ENCODE data around the gene OR6F1.

OR6F1 gene

GRCh38 chr1:247681288-247681897 lies 35.1 kb downstream of the OR6F1 start:
- TF ChIP-seq EZH2phosphoT487 (IDR thresholded peaks at IDR 0.05; ENCODE audit: borderline replicate concordance), result no peak
- TF ChIP-seq CTCF (conservative IDR thresholded peaks at IDR 0.05; ENCODE audit: low read length), result peak; percentile 98
- Histone ChIP-seq H3K9me3 (ENCODE audit: insufficient read depth, low read depth, low read length) (no peaks in the 10 kb centered on the region), H3K27me3 (ENCODE audit: insufficient read depth, low read length, poor library complexity, severe bottlenecking) (peaks cover 9% of the 10 kb centered on the region), H2AFZ (ENCODE audit: low read length) (no peak overlapping the region), H3F3A (ENCODE audit: low read depth) (no peaks in the 10 kb centered on the region), H4K20me1 (ENCODE audit: insufficient read depth, low read length, poor library complexity, severe bottlenecking) (no peaks in the 10 kb centered on the region), H3K4me1 (ENCODE audit: insufficient read depth, low read length, poor library complexity, severe bottlenecking) (no peaks in the 10 kb centered on the region), H3K36me3 (ENCODE audit: insufficient read depth, low read length) (no peaks in the 10 kb centered on the region), H3K9me2 (replicated peaks; ENCODE audit: low read depth, low read length) (no peaks in the 10 kb centered on the region), H3K79me2 (ENCODE audit: insufficient read depth, low read length) (no peaks in the 10 kb centered on the region), H3K9ac (ENCODE audit: low read depth, low read length, poor library complexity, severe bottlenecking) (no peak overlapping the region), H3K4me2 (ENCODE audit: low read depth, low read length, poor library complexity, severe bottlenecking) (no peak overlapping the region), H3K4me3 (ENCODE audit: low read length, poor library complexity, severe bottlenecking) (no peak overlapping the region)

DNA sequence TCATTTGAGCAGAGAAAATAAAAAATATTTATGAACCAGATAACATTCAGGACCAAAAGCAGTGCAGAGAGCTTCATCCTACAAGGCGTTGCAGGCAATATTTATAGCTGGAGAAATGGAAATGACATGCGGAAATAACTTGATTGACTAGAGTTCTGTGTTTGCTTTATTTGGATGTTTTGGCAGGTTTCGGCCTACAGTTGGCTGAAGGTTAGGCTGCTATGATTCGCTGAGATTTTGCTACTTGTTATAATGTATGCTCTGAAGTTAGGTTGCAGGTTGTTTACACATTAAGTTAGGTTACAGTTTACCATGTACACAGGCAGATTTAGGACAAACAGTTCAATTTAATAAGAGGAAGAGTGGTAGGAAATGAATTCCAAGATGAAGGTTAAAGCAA lies 36.3 kb downstream of the OR6F1 start:
- H3K4me1 ChIP-seq (ENCODE audit: insufficient read depth, low read length, poor library complexity, severe bottlenecking), result no peaks in the 10 kb centered on the region
- no peaks in the 10 kb centered on the region for H3K9me3 ChIP-seq (ENCODE audit: insufficient read depth, low read depth, low read length)
- no peak overlapping the region for H2AFZ ChIP-seq (ENCODE audit: low read length)
- no peaks in the 10 kb centered on the region for H3F3A ChIP-seq (ENCODE audit: low read depth)
- no peaks in the 10 kb centered on the region for H3K9me2 ChIP-seq (replicated peaks; ENCODE audit: low read depth, low read length)
- H3K36me3 ChIP-seq (ENCODE audit: insufficient read depth, low read length), result no peaks in the 10 kb centered on the region
- H3K9ac ChIP-seq (ENCODE audit: low read depth, low read length, poor library complexity, severe bottlenecking), result no peak overlapping the region
- TF ChIP-seq CTCF (conservative IDR thresholded peaks at IDR 0.05; ENCODE audit: low read length), result no peak
- no peak for TF ChIP-seq EZH2phosphoT487 (IDR thresholded peaks at IDR 0.05; ENCODE audit: borderline replicate concordance)
- H3K4me3 ChIP-seq (ENCODE audit: low read length, poor library complexity, severe bottlenecking), result no peak overlapping the region
- H4K20me1 ChIP-seq (ENCODE audit: insufficient read depth, low read length, poor library complexity, severe bottlenecking), result no peaks in the 10 kb centered on the region
- no peaks in the 10 kb centered on the region for H3K27me3 ChIP-seq (ENCODE audit: insufficient read depth, low read length, poor library complexity, severe bottlenecking)
- H3K4me2 ChIP-seq (ENCODE audit: low read depth, low read length, poor library complexity, severe bottlenecking), result no peak overlapping the region
- H3K79me2 ChIP-seq (ENCODE audit: insufficient read depth, low read length), result no peaks in the 10 kb centered on the region

DNA sequence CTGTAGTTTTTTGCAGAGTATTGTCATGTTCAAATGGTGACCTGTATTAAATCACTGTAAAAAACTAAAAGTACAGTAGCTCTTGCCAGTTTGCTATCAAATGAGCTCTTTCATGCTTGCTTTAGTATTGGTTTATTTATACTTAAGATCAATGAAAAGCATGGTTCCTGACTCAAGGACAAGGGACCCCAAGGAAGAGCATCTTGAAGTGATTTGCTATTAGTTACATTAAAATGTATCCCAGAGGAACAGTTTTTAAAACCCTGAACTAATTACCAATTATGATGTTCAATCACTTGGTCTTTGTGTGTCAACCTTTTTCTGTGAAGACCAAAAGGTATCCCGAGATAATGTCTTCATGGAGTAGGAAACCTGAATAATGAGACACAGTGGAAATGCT lies 36.8 kb downstream of the OR6F1 start, which contains the start of gene OR13G1:
TSS of gene OR13G1 (minus strand) at position 101 of the 400 bp plus-strand sequence. CDS start 6,698 bp downstream, outside the sequence.
- H4K20me1 ChIP-seq (ENCODE audit: insufficient read depth, low read length, poor library complexity, severe bottlenecking), result no peaks in the 10 kb centered on the region
- H3K9me3 ChIP-seq (ENCODE audit: insufficient read depth, low read depth, low read length), result no peaks in the 10 kb centered on the region
- no peaks in the 10 kb centered on the region for H3F3A ChIP-seq (ENCODE audit: low read depth)
- TF ChIP-seq EZH2phosphoT487 (IDR thresholded peaks at IDR 0.05; ENCODE audit: borderline replicate concordance), result no peak
- no peak for TF ChIP-seq CTCF (conservative IDR thresholded peaks at IDR 0.05; ENCODE audit: low read length)
- no peaks in the 10 kb centered on the region for H3K9me2 ChIP-seq (replicated peaks; ENCODE audit: low read depth, low read length)
- no peaks in the 10 kb centered on the region for H3K79me2 ChIP-seq (ENCODE audit: insufficient read depth, low read length)
- no peak within 1 kb of the TSS for H3K4me2 ChIP-seq (ENCODE audit: low read depth, low read length, poor library complexity, severe bottlenecking)
- no peak within 1 kb of the TSS for H3K4me3 ChIP-seq (ENCODE audit: low read length, poor library complexity, severe bottlenecking)
- no peak within 1 kb of the TSS for H2AFZ ChIP-seq (ENCODE audit: low read length)
- H3K9ac ChIP-seq (ENCODE audit: low read depth, low read length, poor library complexity, severe bottlenecking), result no peak within 1 kb of the TSS
- no peaks in the 10 kb centered on the region for H3K36me3 ChIP-seq (ENCODE audit: insufficient read depth, low read length)
- H3K27me3 ChIP-seq (ENCODE audit: insufficient read depth, low read length, poor library complexity, severe bottlenecking), result no peaks in the 10 kb centered on the region
- H3K4me1 ChIP-seq (ENCODE audit: insufficient read depth, low read length, poor library complexity, severe bottlenecking), result no peaks in the 10 kb centered on the region
